ENCODE measurements around the gene ZNG1B. TPM values are rescaled to one million over a fixed set of nuclear protein-coding genes. Genes with fewer than 3 reads are reported as not detected.
"Not testable (repeated sequence)": the region's sequence is repeated elsewhere in the genome, so short reads cannot be mapped to it uniquely, and the experiment has no call there.

Gene ZNG1B
- total RNA-seq, 1 donor from 2014 or later, result 32.1 TPM

- H3K36me3 ChIP-seq (ENCODE audit: insufficient read depth, low read length); H3K4me3 ChIP-seq (ENCODE audit: insufficient read depth, low read depth, low read length); H3K27ac ChIP-seq (ENCODE audit: low read depth, low read length); H3K27me3 ChIP-seq (ENCODE audit: insufficient read depth, low read length); H3K4me1 ChIP-seq (ENCODE audit: insufficient read depth, low read length); FAIRE-seq; H3K79me2 ChIP-seq (ENCODE audit: insufficient read depth, low read length); H3K4me3 Mint-ChIP-seq (ENCODE audit: unreplicated experiment); H3K4me2 ChIP-seq (ENCODE audit: low read length); H3K9me3 ChIP-seq (ENCODE audit: insufficient read depth, low read depth, low read length); H3K9ac ChIP-seq (ENCODE audit: low read length); H3K36me3 Mint-ChIP-seq (ENCODE audit: low read depth, unreplicated experiment); H4K20me1 ChIP-seq (ENCODE audit: insufficient read depth, low read length); DNase-seq (ENCODE audit: low read depth); H3K4me1 Mint-ChIP-seq (ENCODE audit: low read depth, unreplicated experiment); H3K9me3 Mint-ChIP-seq (ENCODE audit: unreplicated experiment); H2AFZ ChIP-seq (ENCODE audit: low read depth, low read length); H3K27ac Mint-ChIP-seq (ENCODE audit: unreplicated experiment): not testable (repeated sequence)
- peaks cover 35% of the 10 kb centered on the region for H3K27me3 Mint-ChIP-seq (ENCODE audit: low read depth, unreplicated experiment)
These were observed 74.4 kb downstream of the ZNG1B start for GRCh38 chr2:113511859-113512258.

DNA sequence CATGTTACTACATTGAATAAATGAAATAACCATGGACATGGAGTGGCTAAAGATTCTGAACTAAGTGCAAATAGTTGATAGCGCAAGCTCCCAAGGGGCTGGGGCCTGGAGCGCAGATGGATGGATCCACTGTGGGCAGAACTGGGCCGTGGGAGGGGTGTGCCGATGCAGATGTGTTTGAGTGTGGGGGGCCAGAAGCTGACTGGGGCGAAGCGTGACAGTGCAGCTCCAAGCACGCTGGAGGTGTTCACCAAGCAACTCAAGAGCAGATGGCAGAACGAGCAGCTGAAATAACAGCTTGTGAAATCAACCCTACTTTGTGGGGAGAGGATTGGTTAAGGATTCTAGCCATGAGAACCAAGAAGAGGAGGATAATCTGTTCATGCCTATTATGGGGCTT is 78.0 kb downstream of the ZNG1B start:
- H2AFZ ChIP-seq (ENCODE audit: low read depth, low read length); H3K27ac ChIP-seq (ENCODE audit: low read depth, low read length); FAIRE-seq; H3K4me1 Mint-ChIP-seq (ENCODE audit: low read depth, unreplicated experiment); H3K9me3 ChIP-seq (ENCODE audit: insufficient read depth, low read depth, low read length); H3K4me2 ChIP-seq (ENCODE audit: low read length); H3K4me3 Mint-ChIP-seq (ENCODE audit: unreplicated experiment); H3K27ac Mint-ChIP-seq (ENCODE audit: unreplicated experiment); H3K4me1 ChIP-seq (ENCODE audit: insufficient read depth, low read length); H3K36me3 Mint-ChIP-seq (ENCODE audit: low read depth, unreplicated experiment); DNase-seq (ENCODE audit: low read depth); H4K20me1 ChIP-seq (ENCODE audit: insufficient read depth, low read length); H3K4me3 ChIP-seq (ENCODE audit: insufficient read depth, low read depth, low read length); H3K27me3 ChIP-seq (ENCODE audit: insufficient read depth, low read length); H3K9ac ChIP-seq (ENCODE audit: low read length); H3K36me3 ChIP-seq (ENCODE audit: insufficient read depth, low read length); H3K79me2 ChIP-seq (ENCODE audit: insufficient read depth, low read length); H3K9me3 Mint-ChIP-seq (ENCODE audit: unreplicated experiment): not testable (repeated sequence)
- peaks cover 21% of the 10 kb centered on the region for H3K27me3 Mint-ChIP-seq (ENCODE audit: low read depth, unreplicated experiment)

GRCh38 chr2:113515995-113516394 is 78.5 kb downstream of the ZNG1B start:
- not testable (repeated sequence) for H3K4me1 ChIP-seq (ENCODE audit: insufficient read depth, low read length); H3K27me3 ChIP-seq (ENCODE audit: insufficient read depth, low read length); FAIRE-seq; H3K27ac Mint-ChIP-seq (ENCODE audit: unreplicated experiment); H2AFZ ChIP-seq (ENCODE audit: low read depth, low read length); H3K9me3 ChIP-seq (ENCODE audit: insufficient read depth, low read depth, low read length); H3K4me1 Mint-ChIP-seq (ENCODE audit: low read depth, unreplicated experiment); H4K20me1 ChIP-seq (ENCODE audit: insufficient read depth, low read length); H3K4me3 ChIP-seq (ENCODE audit: insufficient read depth, low read depth, low read length); H3K27ac ChIP-seq (ENCODE audit: low read depth, low read length); H3K36me3 Mint-ChIP-seq (ENCODE audit: low read depth, unreplicated experiment); H3K9me3 Mint-ChIP-seq (ENCODE audit: unreplicated experiment); H3K36me3 ChIP-seq (ENCODE audit: insufficient read depth, low read length); DNase-seq (ENCODE audit: low read depth); H3K4me3 Mint-ChIP-seq (ENCODE audit: unreplicated experiment); H3K79me2 ChIP-seq (ENCODE audit: insufficient read depth, low read length); H3K9ac ChIP-seq (ENCODE audit: low read length); H3K4me2 ChIP-seq (ENCODE audit: low read length)
- peaks cover 21% of the 10 kb centered on the region for H3K27me3 Mint-ChIP-seq (ENCODE audit: low read depth, unreplicated experiment)

GRCh38 chr2:113517025-113517424 is 79.5 kb downstream of the ZNG1B start:
- H3K36me3 Mint-ChIP-seq (ENCODE audit: low read depth, unreplicated experiment); H4K20me1 ChIP-seq (ENCODE audit: insufficient read depth, low read length); H3K36me3 ChIP-seq (ENCODE audit: insufficient read depth, low read length); H3K4me3 ChIP-seq (ENCODE audit: insufficient read depth, low read depth, low read length); H3K4me1 Mint-ChIP-seq (ENCODE audit: low read depth, unreplicated experiment); H3K9me3 ChIP-seq (ENCODE audit: insufficient read depth, low read depth, low read length); H3K4me3 Mint-ChIP-seq (ENCODE audit: unreplicated experiment); H3K27ac ChIP-seq (ENCODE audit: low read depth, low read length); H3K27me3 ChIP-seq (ENCODE audit: insufficient read depth, low read length); H3K4me2 ChIP-seq (ENCODE audit: low read length); H3K27ac Mint-ChIP-seq (ENCODE audit: unreplicated experiment); H2AFZ ChIP-seq (ENCODE audit: low read depth, low read length); H3K9ac ChIP-seq (ENCODE audit: low read length); H3K9me3 Mint-ChIP-seq (ENCODE audit: unreplicated experiment); H3K79me2 ChIP-seq (ENCODE audit: insufficient read depth, low read length); DNase-seq (ENCODE audit: low read depth); H3K4me1 ChIP-seq (ENCODE audit: insufficient read depth, low read length); FAIRE-seq: not testable (repeated sequence)
- H3K27me3 Mint-ChIP-seq (ENCODE audit: low read depth, unreplicated experiment), result peaks cover 14% of the 10 kb centered on the region

GRCh38 chr2:113520837-113521236 is 83.3 kb downstream of the ZNG1B start:
- H3K79me2 ChIP-seq (ENCODE audit: insufficient read depth, low read length); H3K9ac ChIP-seq (ENCODE audit: low read length); H3K27ac Mint-ChIP-seq (ENCODE audit: unreplicated experiment); H3K4me1 Mint-ChIP-seq (ENCODE audit: low read depth, unreplicated experiment); H2AFZ ChIP-seq (ENCODE audit: low read depth, low read length); H4K20me1 ChIP-seq (ENCODE audit: insufficient read depth, low read length); H3K27me3 Mint-ChIP-seq (ENCODE audit: low read depth, unreplicated experiment); H3K9me3 Mint-ChIP-seq (ENCODE audit: unreplicated experiment); H3K27ac ChIP-seq (ENCODE audit: low read depth, low read length); H3K27me3 ChIP-seq (ENCODE audit: insufficient read depth, low read length); FAIRE-seq; H3K36me3 Mint-ChIP-seq (ENCODE audit: low read depth, unreplicated experiment); H3K4me1 ChIP-seq (ENCODE audit: insufficient read depth, low read length); H3K4me3 ChIP-seq (ENCODE audit: insufficient read depth, low read depth, low read length); H3K4me3 Mint-ChIP-seq (ENCODE audit: unreplicated experiment); H3K9me3 ChIP-seq (ENCODE audit: insufficient read depth, low read depth, low read length); H3K36me3 ChIP-seq (ENCODE audit: insufficient read depth, low read length); H3K4me2 ChIP-seq (ENCODE audit: low read length); DNase-seq (ENCODE audit: low read depth): not testable (repeated sequence)

DNA sequence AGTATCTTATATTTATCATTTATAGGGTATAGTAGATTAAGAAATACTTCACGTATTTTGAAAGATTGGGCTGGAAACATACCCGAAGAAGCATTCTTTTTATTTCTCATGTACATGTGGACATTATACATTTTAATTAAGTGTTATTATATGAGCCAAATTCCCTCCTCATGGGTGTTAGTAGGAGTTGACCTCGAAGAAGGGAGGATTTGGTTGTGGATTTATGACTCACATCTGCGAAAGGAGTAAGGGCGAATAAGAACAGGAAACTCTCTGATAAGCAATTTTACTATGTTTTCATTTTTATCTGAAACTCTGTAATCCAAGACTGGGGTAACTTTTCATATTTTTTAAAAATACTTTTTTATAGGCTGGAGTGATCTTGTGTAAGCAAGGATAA is 84.0 kb downstream of the ZNG1B start:
- not testable (repeated sequence) for DNase-seq (ENCODE audit: low read depth); H4K20me1 ChIP-seq (ENCODE audit: insufficient read depth, low read length); H3K4me3 Mint-ChIP-seq (ENCODE audit: unreplicated experiment); H3K27me3 ChIP-seq (ENCODE audit: insufficient read depth, low read length); H3K27ac ChIP-seq (ENCODE audit: low read depth, low read length); H3K27me3 Mint-ChIP-seq (ENCODE audit: low read depth, unreplicated experiment); H3K27ac Mint-ChIP-seq (ENCODE audit: unreplicated experiment); H3K9me3 Mint-ChIP-seq (ENCODE audit: unreplicated experiment); H3K4me3 ChIP-seq (ENCODE audit: insufficient read depth, low read depth, low read length); H3K4me1 ChIP-seq (ENCODE audit: insufficient read depth, low read length); H2AFZ ChIP-seq (ENCODE audit: low read depth, low read length); FAIRE-seq; H3K4me2 ChIP-seq (ENCODE audit: low read length); H3K9me3 ChIP-seq (ENCODE audit: insufficient read depth, low read depth, low read length); H3K36me3 ChIP-seq (ENCODE audit: insufficient read depth, low read length); H3K4me1 Mint-ChIP-seq (ENCODE audit: low read depth, unreplicated experiment); H3K79me2 ChIP-seq (ENCODE audit: insufficient read depth, low read length); H3K36me3 Mint-ChIP-seq (ENCODE audit: low read depth, unreplicated experiment); H3K9ac ChIP-seq (ENCODE audit: low read length)
